HG03575 (cell line): ENCODE measurements around the gene FAM209A.
"Not testable (repeated sequence)": the region's sequence is repeated elsewhere in the genome, so short reads cannot be mapped to it uniquely, and the experiment has no call there.

Experiments used
- ATAC-seq: cut with Tn5 transposase; IDR thresholded peaks from one replicate; pipeline ENCODE4 v1.9.1; 2021; ENCODE audit not compliant: unreplicated experiment, insufficient number of reproducible peaks, low FRiP score; ENCODE audit errors: extremely low read depth

The FAM209A gene

GRCh38 chr20:56527521-56527920 lies 3.0 kb downstream of the FAM209A start:
- no peak for ATAC-seq

- not testable (repeated sequence) for ATAC-seq
These were observed 8.4 kb downstream of the FAM209A start, which contains the start of gene FAM209B for GRCh38 chr20:56532946-56533345. TSS of gene FAM209B (plus strand) at chr20:56533246. CDS start at chr20:56533342, 96 bp downstream.

- ATAC-seq: no peak
These were observed 13.5 kb downstream of the FAM209A start for GRCh38 chr20:56537997-56538396.

- no peak for ATAC-seq
These were observed 15.9 kb downstream of the FAM209A start for GRCh38 chr20:56540415-56540814.

GRCh38 chr20:56542489-56543030 lies 18.0 kb downstream of the FAM209A start:
- no peak for ATAC-seq

- ATAC-seq: no peak
These were observed 27.0 kb downstream of the FAM209A start for GRCh38 chr20:56551571-56551970.

GRCh38 chr20:56552911-56553629 lies 28.5 kb downstream of the FAM209A start:
- ATAC-seq: no peak

- peak; percentile 82 for ATAC-seq
These were observed 30.3 kb downstream of the FAM209A start for GRCh38 chr20:56554869-56555268.

GRCh38 chr20:56558968-56559367 lies 34.4 kb downstream of the FAM209A start:
- ATAC-seq: no peak

GRCh38 chr20:56564526-56564925 lies 40.0 kb downstream of the FAM209A start:
- not testable (repeated sequence) for ATAC-seq

- ATAC-seq: no peak
These were observed 41.0 kb downstream of the FAM209A start for GRCh38 chr20:56565511-56565910.

- no peak for ATAC-seq
These were observed 42.1 kb downstream of the FAM209A start for GRCh38 chr20:56566621-56567020.

- ATAC-seq: no peak
These were observed 46.3 kb downstream of the FAM209A start for GRCh38 chr20:56570832-56571231.

GRCh38 chr20:56572172-56572571 lies 47.6 kb downstream of the FAM209A start:
- ATAC-seq: no peak

GRCh38 chr20:56573986-56574385 lies 49.4 kb downstream of the FAM209A start:
- ATAC-seq: no peak

GRCh38 chr20:56574531-56575142 lies 50.1 kb downstream of the FAM209A start:
- no peak for ATAC-seq

GRCh38 chr20:56575157-56575556 lies 50.6 kb downstream of the FAM209A start:
- no peak for ATAC-seq
